ENCODE results near the gene SLC2A10.

GRCh38 chr20:46704714-46705377, 4.6 kb upstream of the SLC2A10 start:
- TF ChIP-seq CTCF (IDR thresholded peaks at IDR 0.05; ENCODE audit: low read depth, low read length) (no peak), POLR2A (IDR thresholded peaks at IDR 0.05; ENCODE audit: extremely low read depth, insufficient read length) (no peak), MYC (IDR thresholded peaks at IDR 0.05; ENCODE audit: low read depth, low read length) (no peak), MAX (IDR thresholded peaks at IDR 0.05; ENCODE audit: low read depth, low read length) (no peak)

Data from NB4 (cell line).